Mucosa of descending colon (tissue), 3 donors: ENCODE measurements around the gene LDLRAD4. TPM values are rescaled to one million over a fixed set of nuclear protein-coding genes. Genes with fewer than 3 reads are reported as not detected.

Experiments used
- ATAC-seq: fragments of 200-7000 bp; cut with Tn5 transposase; one replicate; pipeline ENCODE4 v1.9.1; 2020; ENCODE audit warnings: mild to moderate bottlenecking, moderate library complexity
- DNase-seq, 3 donors: peaks; one replicate each; pipeline ENCODE4 v3.0.0-alpha.2; 2020
- H3K36me3 ChIP-seq: fragments of 200-600 bp; one replicate; pipeline ENCODE4 v1.8.0; 2021; ENCODE audit warnings: low read depth, mild to moderate bottlenecking
- H3K4me1 ChIP-seq: fragments of 200-600 bp; one replicate; pipeline ENCODE4 v1.8.0; 2021; ENCODE audit warnings: low read depth, mild to moderate bottlenecking
- H3K4me3 ChIP-seq: fragments of 200-600 bp; one replicate; pipeline ENCODE4 v1.8.0; 2021; ENCODE audit warnings: mild to moderate bottlenecking
- H3K9me3 ChIP-seq: fragments of 200-600 bp; one replicate; pipeline ENCODE4 v1.8.0; 2021; ENCODE audit warnings: mild to moderate bottlenecking
- CTCF ChIP-seq: fragments of 200-600 bp; IDR thresholded peaks from one replicate; pipeline ENCODE4 v1.8.0; 2022; ENCODE audit warnings: antibody characterized with exemption, mild to moderate bottlenecking
- intact Hi-C, 2 donors: fragments of 100-400 bp; cut with DNase I in 1 of 2; cut with micrococcal nuclease in 1 of 2; formaldehyde crosslinking; loops; one replicate each; pipeline versions ENCODE4 v1.11.0 to v1.11.1; 2022; cut with DNase I, micrococcal nuclease
- total RNA-seq, 3 donors: library from RNA; stranded (reverse); fragmentation: NEBNext Ultra II Directional in 2 of 3; extraction: Animal tissue kit (Norgen Biotek cat#: 25700) in 2 of 3; gene quantifications; one replicate each; pipeline versions ENCODE4 v1.2.1 to v1.2.4, GENCODE V29; 2021 to 2023
- donor health status: DM: no; HTN: no; CAD: no; lungs with moderate emphysema.
- donor health status: DM: no; HTN: no; CAD: no.
- donor health status: DM: no; HTN: yes; CAD: no.

LDLRAD4 gene
- total RNA-seq, 3 donors from 2014 or later, result 36.8 to 41.0 (median 37.4) TPM

DNA sequence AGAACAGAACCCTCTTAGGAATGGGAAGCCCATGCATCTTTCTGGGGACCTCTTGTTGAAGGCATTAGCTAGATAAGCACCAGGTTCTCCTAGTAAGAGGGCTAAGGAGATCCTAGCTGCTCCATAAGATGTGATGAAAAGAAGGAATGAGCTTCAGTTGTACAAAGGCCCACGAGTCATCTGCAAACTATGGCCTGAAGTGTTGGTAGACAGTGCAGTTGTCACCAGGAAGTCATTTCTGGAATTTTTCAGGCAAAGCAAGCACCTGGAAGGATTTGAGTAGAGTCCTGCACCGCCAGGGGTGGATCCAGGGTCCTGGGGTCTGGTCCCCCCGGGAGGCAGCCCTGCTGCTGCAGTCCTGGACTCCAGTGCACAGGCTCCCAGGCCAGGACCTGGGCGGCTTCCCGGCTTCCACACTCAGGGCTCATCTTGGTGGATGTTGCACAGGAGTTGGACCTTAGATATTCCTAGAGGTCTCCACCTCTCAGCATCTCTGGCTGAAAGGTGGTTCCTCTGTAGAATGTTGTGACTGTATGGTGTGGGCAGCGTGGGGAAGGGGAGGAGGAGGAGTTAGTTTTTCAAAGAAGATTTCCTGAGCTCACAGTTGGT is 85.3 kb downstream of the LDLRAD4 start:
- ATAC-seq, result no peak
- intact Hi-C loops, result no loop called here
- no peak for TF ChIP-seq CTCF
- Histone ChIP-seq H3K9me3 (no peaks in the 10 kb centered on the region), H3K4me1 (no peaks in the 10 kb centered on the region), H3K36me3 (no peaks in the 10 kb centered on the region), H3K4me3 (no peak overlapping the region)
- no peak for DNase-seq

DNA sequence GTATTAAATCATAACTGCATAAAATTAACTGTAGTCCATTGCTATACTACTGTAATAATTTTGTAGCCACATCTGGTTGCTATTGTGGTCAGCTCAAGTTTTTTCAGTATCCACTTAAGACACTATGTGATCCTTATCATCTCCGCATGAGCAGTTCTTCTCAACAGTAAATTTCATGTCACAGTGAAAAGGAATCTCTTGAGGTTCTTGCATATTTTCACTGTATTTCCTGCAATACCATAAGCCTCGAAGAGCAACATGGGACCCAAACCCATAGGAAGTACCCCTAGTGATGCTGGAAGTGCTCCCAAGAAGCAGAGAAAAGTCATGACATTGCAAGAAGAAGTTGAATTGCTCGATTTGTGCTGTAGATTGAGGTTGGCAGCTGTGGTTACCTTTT is 86.7 kb downstream of the LDLRAD4 start:
- no peak for ATAC-seq

GRCh38 chr18:13306583-13306982 is 88.0 kb downstream of the LDLRAD4 start:
- DNase-seq (no peak), ATAC-seq (no peak)
- Histone ChIP-seq H3K4me3 (no peak overlapping the region), H3K4me1 (no peaks in the 10 kb centered on the region), H3K36me3 (no peaks in the 10 kb centered on the region), H3K9me3 (no peaks in the 10 kb centered on the region)
- no peak for TF ChIP-seq CTCF
- intact Hi-C loops, result no loop called here

More for the DNA sequence above, 86.7 kb downstream of the LDLRAD4 start:
- H3K4me1 ChIP-seq, result no peaks in the 10 kb centered on the region
- no peaks in the 10 kb centered on the region for H3K36me3 ChIP-seq
- H3K4me3 ChIP-seq, result no peak overlapping the region
- intact Hi-C loops, result no loop called here
- H3K9me3 ChIP-seq, result no peaks in the 10 kb centered on the region
- TF ChIP-seq CTCF, result no peak
- DNase-seq, result no peak

- no peak for DNase-seq
- Histone ChIP-seq H3K4me1 (no peaks in the 10 kb centered on the region), H3K36me3 (no peaks in the 10 kb centered on the region), H3K9me3 (no peaks in the 10 kb centered on the region), H3K4me3 (no peak overlapping the region)
- no peak for ATAC-seq
- no peak for TF ChIP-seq CTCF
- intact Hi-C loops, result no loop called here
Observed at GRCh38 chr18:13308369-13308768, 89.8 kb downstream of the LDLRAD4 start.

GRCh38 chr18:13309031-13309747 is 90.6 kb downstream of the LDLRAD4 start:
- ATAC-seq, result no peak
- intact Hi-C loops, result no loop called here

More at GRCh38 chr18:13309031-13309747, 90.6 kb downstream of the LDLRAD4 start:
- Histone ChIP-seq H3K4me3 (no peak overlapping the region), H3K36me3 (no peaks in the 10 kb centered on the region), H3K9me3 (no peaks in the 10 kb centered on the region), H3K4me1 (no peaks in the 10 kb centered on the region)
- no peak for TF ChIP-seq CTCF
- no peak for DNase-seq
